ENCODE measurements around the gene TMEM144. TPM values are rescaled to one million over a fixed set of nuclear protein-coding genes. Genes with fewer than 3 reads are reported as not detected.

Gene TMEM144
- total and polyA plus RNA-seq, 4 donors, result 0.56 to 2.8 (median 1.6) TPM

DNA sequence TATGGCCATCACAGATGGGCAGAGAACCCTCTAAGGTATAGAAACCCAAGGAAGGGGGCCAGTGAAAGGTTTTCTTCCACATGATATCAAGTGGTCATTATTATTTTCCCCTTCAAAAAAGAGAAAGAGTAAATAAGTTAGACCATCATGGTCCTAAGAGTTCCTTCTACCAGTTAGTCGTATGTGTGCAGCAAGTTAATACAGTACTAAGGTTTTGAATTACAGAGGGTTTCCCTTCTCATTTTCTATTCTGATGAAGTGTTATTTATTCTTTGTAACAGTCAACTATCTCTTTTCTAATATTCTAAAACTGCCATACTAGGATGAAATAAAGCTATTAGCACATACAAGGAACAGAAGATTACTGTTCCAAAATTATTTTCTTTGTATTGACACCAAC is 94.4 kb downstream of the TMEM144 start:
- Histone ChIP-seq H3K27ac (ENCODE audit: low read depth in 1 of 2, low read length in 2 of 2) (no peak overlapping the region), H3K9ac (ENCODE audit: low read depth in 1 of 2, low read length in 2 of 2) (no peak overlapping the region), H3K4me1 (ENCODE audit: control insufficient read depth in 4 of 4, insufficient read depth in 4 of 4, low read length in 3 of 4) (peaks cover 0 to 4% (median 0%) of the 10 kb centered on the region in 4 donors), H3K27me3 (ENCODE audit: control insufficient read depth in 4 of 4, insufficient read depth in 4 of 4, low read length in 3 of 4) (no peaks in the 10 kb centered on the region), H3K9me3 (ENCODE audit: control insufficient read depth in 4 of 4, low read length in 3 of 4) (no peaks in the 10 kb centered on the region), H3K36me3 (ENCODE audit: control insufficient read depth in 4 of 4, insufficient read depth in 3 of 4, low read depth in 1 of 4, low read length in 3 of 4) (no peaks in the 10 kb centered on the region), H3K4me3 (ENCODE audit: low read depth in 1 of 3, low read length in 3 of 3) (no peak overlapping the region)
- no peak for DNase-seq (ENCODE audit: low spot score)
- WGBS, result 40% methylated on average over 1 of the region's 1 CpG
- TF ChIP-seq YY1 (IDR thresholded peaks at IDR 0.05), result no peak
- TF ChIP-seq, protein P1, sequence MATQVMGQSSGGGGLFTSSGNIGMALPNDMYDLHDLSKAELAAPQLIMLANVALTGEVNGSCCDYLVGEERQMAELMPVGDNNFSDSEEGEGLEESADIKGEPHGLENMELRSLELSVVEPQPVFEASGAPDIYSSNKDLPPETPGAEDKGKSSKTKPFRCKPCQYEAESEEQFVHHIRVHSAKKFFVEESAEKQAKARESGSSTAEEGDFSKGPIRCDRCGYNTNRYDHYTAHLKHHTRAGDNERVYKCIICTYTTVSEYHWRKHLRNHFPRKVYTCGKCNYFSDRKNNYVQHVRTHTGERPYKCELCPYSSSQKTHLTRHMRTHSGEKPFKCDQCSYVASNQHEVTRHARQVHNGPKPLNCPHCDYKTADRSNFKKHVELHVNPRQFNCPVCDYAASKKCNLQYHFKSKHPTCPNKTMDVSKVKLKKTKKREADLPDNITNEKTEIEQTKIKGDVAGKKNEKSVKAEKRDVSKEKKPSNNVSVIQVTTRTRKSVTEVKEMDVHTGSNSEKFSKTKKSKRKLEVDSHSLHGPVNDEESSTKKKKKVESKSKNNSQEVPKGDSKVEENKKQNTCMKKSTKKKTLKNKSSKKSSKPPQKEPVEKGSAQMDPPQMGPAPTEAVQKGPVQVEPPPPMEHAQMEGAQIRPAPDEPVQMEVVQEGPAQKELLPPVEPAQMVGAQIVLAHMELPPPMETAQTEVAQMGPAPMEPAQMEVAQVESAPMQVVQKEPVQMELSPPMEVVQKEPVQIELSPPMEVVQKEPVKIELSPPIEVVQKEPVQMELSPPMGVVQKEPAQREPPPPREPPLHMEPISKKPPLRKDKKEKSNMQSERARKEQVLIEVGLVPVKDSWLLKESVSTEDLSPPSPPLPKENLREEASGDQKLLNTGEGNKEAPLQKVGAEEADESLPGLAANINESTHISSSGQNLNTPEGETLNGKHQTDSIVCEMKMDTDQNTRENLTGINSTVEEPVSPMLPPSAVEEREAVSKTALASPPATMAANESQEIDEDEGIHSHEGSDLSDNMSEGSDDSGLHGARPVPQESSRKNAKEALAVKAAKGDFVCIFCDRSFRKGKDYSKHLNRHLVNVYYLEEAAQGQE (IDR thresholded peaks at IDR 0.05), result no peak
- TF ChIP-seq, protein P2, sequence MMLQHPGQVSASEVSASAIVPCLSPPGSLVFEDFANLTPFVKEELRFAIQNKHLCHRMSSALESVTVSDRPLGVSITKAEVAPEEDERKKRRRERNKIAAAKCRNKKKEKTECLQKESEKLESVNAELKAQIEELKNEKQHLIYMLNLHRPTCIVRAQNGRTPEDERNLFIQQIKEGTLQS (IDR thresholded peaks at IDR 0.05), result no peak
- TF ChIP-seq EGR1 (IDR thresholded peaks at IDR 0.05; ENCODE audit: low read depth in 2 of 2), result no peak
- TF ChIP-seq, protein P3, sequence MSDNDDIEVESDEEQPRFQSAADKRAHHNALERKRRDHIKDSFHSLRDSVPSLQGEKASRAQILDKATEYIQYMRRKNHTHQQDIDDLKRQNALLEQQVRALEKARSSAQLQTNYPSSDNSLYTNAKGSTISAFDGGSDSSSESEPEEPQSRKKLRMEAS (IDR thresholded peaks at IDR 0.05), result no peak
- no peak for TF ChIP-seq FOXA2 (IDR thresholded peaks at IDR 0.05)
- TF ChIP-seq RAD21 (IDR thresholded peaks at IDR 0.05), result no peak
- TF ChIP-seq, protein P4, sequence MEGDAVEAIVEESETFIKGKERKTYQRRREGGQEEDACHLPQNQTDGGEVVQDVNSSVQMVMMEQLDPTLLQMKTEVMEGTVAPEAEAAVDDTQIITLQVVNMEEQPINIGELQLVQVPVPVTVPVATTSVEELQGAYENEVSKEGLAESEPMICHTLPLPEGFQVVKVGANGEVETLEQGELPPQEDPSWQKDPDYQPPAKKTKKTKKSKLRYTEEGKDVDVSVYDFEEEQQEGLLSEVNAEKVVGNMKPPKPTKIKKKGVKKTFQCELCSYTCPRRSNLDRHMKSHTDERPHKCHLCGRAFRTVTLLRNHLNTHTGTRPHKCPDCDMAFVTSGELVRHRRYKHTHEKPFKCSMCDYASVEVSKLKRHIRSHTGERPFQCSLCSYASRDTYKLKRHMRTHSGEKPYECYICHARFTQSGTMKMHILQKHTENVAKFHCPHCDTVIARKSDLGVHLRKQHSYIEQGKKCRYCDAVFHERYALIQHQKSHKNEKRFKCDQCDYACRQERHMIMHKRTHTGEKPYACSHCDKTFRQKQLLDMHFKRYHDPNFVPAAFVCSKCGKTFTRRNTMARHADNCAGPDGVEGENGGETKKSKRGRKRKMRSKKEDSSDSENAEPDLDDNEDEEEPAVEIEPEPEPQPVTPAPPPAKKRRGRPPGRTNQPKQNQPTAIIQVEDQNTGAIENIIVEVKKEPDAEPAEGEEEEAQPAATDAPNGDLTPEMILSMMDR (IDR thresholded peaks at IDR 0.05; ENCODE audit: low read depth, low read length, missing input control), result no peak
- no peak for TF ChIP-seq TAF1 (conservative IDR thresholded peaks at IDR 0.05)
- TF ChIP-seq FOXA1 (IDR thresholded peaks at IDR 0.05), result no peak
- TF ChIP-seq, protein P5, sequence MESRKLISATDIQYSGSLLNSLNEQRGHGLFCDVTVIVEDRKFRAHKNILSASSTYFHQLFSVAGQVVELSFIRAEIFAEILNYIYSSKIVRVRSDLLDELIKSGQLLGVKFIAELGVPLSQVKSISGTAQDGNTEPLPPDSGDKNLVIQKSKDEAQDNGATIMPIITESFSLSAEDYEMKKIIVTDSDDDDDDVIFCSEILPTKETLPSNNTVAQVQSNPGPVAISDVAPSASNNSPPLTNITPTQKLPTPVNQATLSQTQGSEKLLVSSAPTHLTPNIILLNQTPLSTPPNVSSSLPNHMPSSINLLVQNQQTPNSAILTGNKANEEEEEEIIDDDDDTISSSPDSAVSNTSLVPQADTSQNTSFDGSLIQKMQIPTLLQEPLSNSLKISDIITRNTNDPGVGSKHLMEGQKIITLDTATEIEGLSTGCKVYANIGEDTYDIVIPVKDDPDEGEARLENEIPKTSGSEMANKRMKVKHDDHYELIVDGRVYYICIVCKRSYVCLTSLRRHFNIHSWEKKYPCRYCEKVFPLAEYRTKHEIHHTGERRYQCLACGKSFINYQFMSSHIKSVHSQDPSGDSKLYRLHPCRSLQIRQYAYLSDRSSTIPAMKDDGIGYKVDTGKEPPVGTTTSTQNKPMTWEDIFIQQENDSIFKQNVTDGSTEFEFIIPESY (IDR thresholded peaks at IDR 0.05), result no peak

Other genes starting within 250 kb of the TMEM144 start
- gene GASK1B, start 37.5 kb upstream of the TMEM144 start, total RNA-seq, result 1 to 10 TPM; 6.4 to 8.2 TPM
- gene GASK1B, start 37.5 kb upstream of the TMEM144 start, polyA plus RNA-seq, result 1 to 10 TPM; 1.3 to 2.5 TPM

All from liver (tissue), 9 donors.